ENCODE measurements around the gene NOB1.

The NOB1 gene

GRCh38 chr16:69703638-69704037 lies 51.1 kb downstream of the NOB1 start:
- Histone ChIP-seq H2AFZ (ENCODE audit: low read length) (no peak overlapping the region), H3K4me2 (ENCODE audit: low read length) (no peak overlapping the region), H3K79me2 (ENCODE audit: insufficient read depth, low read length) (no peaks in the 10 kb centered on the region), H3K27me3 (ENCODE audit: insufficient read depth, low read length) (no peaks in the 10 kb centered on the region), H3K4me3 (ENCODE audit: low read depth, low read length, poor library complexity, severe bottlenecking) (no peak overlapping the region), H4K20me1 (ENCODE audit: insufficient read depth, low read length) (no peaks in the 10 kb centered on the region), H3K9me2 (ENCODE audit: low read depth, low read length) (no peaks in the 10 kb centered on the region), H3K36me3 (ENCODE audit: insufficient read depth, low read length) (no peaks in the 10 kb centered on the region; the same call in 1 of the 2 replicates), H3F3A (ENCODE audit: insufficient read depth, low read length) (no peaks in the 10 kb centered on the region; the same call in 1 of the 2 replicates), H3K9me3 (ENCODE audit: low read length) (no peaks in the 10 kb centered on the region), H3K4me1 (ENCODE audit: insufficient read depth, low read length, severe bottlenecking) (no peaks in the 10 kb centered on the region), H3K27ac (ENCODE audit: low read depth, low read length, poor library complexity, severe bottlenecking) (no peak overlapping the region), H3K9ac (ENCODE audit: low read length) (no peak overlapping the region)
- TF ChIP-seq EZH2 (IDR thresholded peaks at IDR 0.05; ENCODE audit: borderline replicate concordance, low read length): no peak
- TF ChIP-seq, protein P1, sequence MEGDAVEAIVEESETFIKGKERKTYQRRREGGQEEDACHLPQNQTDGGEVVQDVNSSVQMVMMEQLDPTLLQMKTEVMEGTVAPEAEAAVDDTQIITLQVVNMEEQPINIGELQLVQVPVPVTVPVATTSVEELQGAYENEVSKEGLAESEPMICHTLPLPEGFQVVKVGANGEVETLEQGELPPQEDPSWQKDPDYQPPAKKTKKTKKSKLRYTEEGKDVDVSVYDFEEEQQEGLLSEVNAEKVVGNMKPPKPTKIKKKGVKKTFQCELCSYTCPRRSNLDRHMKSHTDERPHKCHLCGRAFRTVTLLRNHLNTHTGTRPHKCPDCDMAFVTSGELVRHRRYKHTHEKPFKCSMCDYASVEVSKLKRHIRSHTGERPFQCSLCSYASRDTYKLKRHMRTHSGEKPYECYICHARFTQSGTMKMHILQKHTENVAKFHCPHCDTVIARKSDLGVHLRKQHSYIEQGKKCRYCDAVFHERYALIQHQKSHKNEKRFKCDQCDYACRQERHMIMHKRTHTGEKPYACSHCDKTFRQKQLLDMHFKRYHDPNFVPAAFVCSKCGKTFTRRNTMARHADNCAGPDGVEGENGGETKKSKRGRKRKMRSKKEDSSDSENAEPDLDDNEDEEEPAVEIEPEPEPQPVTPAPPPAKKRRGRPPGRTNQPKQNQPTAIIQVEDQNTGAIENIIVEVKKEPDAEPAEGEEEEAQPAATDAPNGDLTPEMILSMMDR (IDR thresholded peaks at IDR 0.05; ENCODE audit: low read length): no peak

GRCh38 chr16:69701866-69702265 lies 52.9 kb downstream of the NOB1 start:
- Histone ChIP-seq H3K4me2 (ENCODE audit: low read length) (no peak overlapping the region), H3K9me2 (ENCODE audit: low read depth, low read length) (no peaks in the 10 kb centered on the region), H3K27ac (ENCODE audit: low read depth, low read length, poor library complexity, severe bottlenecking) (no peak overlapping the region), H3K4me3 (ENCODE audit: low read depth, low read length, poor library complexity, severe bottlenecking) (no peak overlapping the region), H3K9ac (ENCODE audit: low read length) (no peak overlapping the region), H3K27me3 (ENCODE audit: insufficient read depth, low read length) (no peaks in the 10 kb centered on the region), H3K36me3 (ENCODE audit: insufficient read depth, low read length) (no peaks in the 10 kb centered on the region; the same call in 1 of the 2 replicates), H3F3A (ENCODE audit: insufficient read depth, low read length) (no peaks in the 10 kb centered on the region; the same call in 1 of the 2 replicates), H3K79me2 (ENCODE audit: insufficient read depth, low read length) (no peaks in the 10 kb centered on the region), H2AFZ (ENCODE audit: low read length) (no peak overlapping the region), H3K4me1 (ENCODE audit: insufficient read depth, low read length, severe bottlenecking) (no peaks in the 10 kb centered on the region), H3K9me3 (ENCODE audit: low read length) (no peaks in the 10 kb centered on the region), H4K20me1 (ENCODE audit: insufficient read depth, low read length) (no peaks in the 10 kb centered on the region)
- no peak for TF ChIP-seq EZH2 (IDR thresholded peaks at IDR 0.05; ENCODE audit: borderline replicate concordance, low read length)
- TF ChIP-seq, protein P1 (IDR thresholded peaks at IDR 0.05; ENCODE audit: low read length): no peak

DNA sequence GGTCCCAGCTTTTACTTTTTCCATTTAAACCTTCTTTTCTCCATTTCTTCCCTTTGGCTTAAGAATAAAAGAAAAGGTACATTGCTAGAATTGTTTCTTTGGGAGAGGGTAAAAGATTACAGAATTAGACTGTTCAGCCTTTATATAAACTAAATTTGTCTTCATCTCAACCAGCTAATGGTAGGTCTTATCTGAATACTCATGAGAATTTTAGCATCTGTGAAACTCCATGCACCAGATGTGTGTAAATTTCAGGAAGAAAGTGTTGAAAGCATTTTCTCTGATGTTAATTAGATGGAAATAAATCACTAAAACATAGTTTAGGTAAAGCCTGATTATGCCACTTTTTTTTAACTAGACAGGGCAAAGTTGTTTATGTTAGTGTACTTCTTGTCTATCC lies 53.3 kb downstream of the NOB1 start:
- Histone ChIP-seq H3F3A (ENCODE audit: insufficient read depth, low read length) (no peaks in the 10 kb centered on the region; the same call in 1 of the 2 replicates), H3K27me3 (ENCODE audit: insufficient read depth, low read length) (no peaks in the 10 kb centered on the region), H3K4me2 (ENCODE audit: low read length) (no peak overlapping the region), H4K20me1 (ENCODE audit: insufficient read depth, low read length) (no peaks in the 10 kb centered on the region), H3K9me2 (ENCODE audit: low read depth, low read length) (no peaks in the 10 kb centered on the region), H3K4me1 (ENCODE audit: insufficient read depth, low read length, severe bottlenecking) (no peaks in the 10 kb centered on the region), H3K79me2 (ENCODE audit: insufficient read depth, low read length) (no peaks in the 10 kb centered on the region), H3K36me3 (ENCODE audit: insufficient read depth, low read length) (peaks cover 3% of the 10 kb centered on the region; the same call in 1 of the 2 replicates), H3K4me3 (ENCODE audit: low read depth, low read length, poor library complexity, severe bottlenecking) (no peak overlapping the region), H2AFZ (ENCODE audit: low read length) (no peak overlapping the region), H3K9ac (ENCODE audit: low read length) (no peak overlapping the region), H3K27ac (ENCODE audit: low read depth, low read length, poor library complexity, severe bottlenecking) (no peak overlapping the region), H3K9me3 (ENCODE audit: low read length) (no peaks in the 10 kb centered on the region)
- no peak for TF ChIP-seq EZH2 (IDR thresholded peaks at IDR 0.05; ENCODE audit: borderline replicate concordance, low read length)
- TF ChIP-seq, protein P1 (IDR thresholded peaks at IDR 0.05; ENCODE audit: low read length): no peak

All from OCI-LY1 (cell line).